Keratinocyte (primary cell): ENCODE results near the gene SHLD2.
"Not testable (repeated sequence)": the region's sequence is repeated elsewhere in the genome, so short reads cannot be mapped to it uniquely, and the experiment has no call there.

Experiments
- CTCF ChIP-seq, 3 experiments: IDR thresholded peaks in 1 of 3; conservative IDR thresholded peaks in 1 of 3; optimal IDR thresholded peaks in 1 of 3; 2 replicates in 2 of 3; 3 replicates in 1 of 3; pipeline versions ENCODE3 to v1.5.1; 2011; ENCODE audit warnings: low read length in 3 of 3, mild to moderate bottlenecking in 3 of 3, moderate library complexity in 2 of 3, control low read depth in 1 of 3, inconsistent platforms in 1 of 3; ENCODE audit not compliant: insufficient read depth in 2 of 3; ENCODE audit errors: extremely low read depth in 1 of 3
- EZH2 ChIP-seq: IDR thresholded peaks from one replicate; pipeline ENCODE4 v1.6.1; 2012; ENCODE audit warnings: inconsistent platforms, mild to moderate bottlenecking, low read length, moderate library complexity

- TF ChIP-seq CTCF (optimal IDR thresholded peaks at IDR 0.05 in 1 of 3, IDR thresholded peaks at IDR 0.05 in 1 of 3, conservative IDR thresholded peaks at IDR 0.05 in 1 of 3; ENCODE audit: extremely low read depth in 1 of 3, insufficient read depth in 2 of 3, low read length in 3 of 3); EZH2: not testable (repeated sequence)
These were observed 50.6 kb downstream of the SHLD2 start for GRCh38 chr10:87145598-87145997.
